ENCODE results near the gene KIAA1217.
A peak's percentile ranks its signal among the peaks of the same experiment; 100 is the strongest.

- TF ChIP-seq CTCF (IDR thresholded peaks at IDR 0.05) (peak; percentile 37; the same call in 1 of the 2 replicates), FOXP4 (CRISPR knock-in tag; IDR thresholded peaks at IDR 0.05) (no peak; the same call in 1 of the 2 replicates), FOXK1 (CRISPR knock-in tag; IDR thresholded peaks at IDR 0.05) (no peak), E2F4 (CRISPR knock-in tag; IDR thresholded peaks at IDR 0.05; ENCODE audit: borderline replicate concordance, low read depth) (no peak), JUN (CRISPR knock-in tag; IDR thresholded peaks at IDR 0.05) (no peak), NR1H2 (CRISPR knock-in tag; IDR thresholded peaks at IDR 0.05) (no peak), NFE2L1 (CRISPR knock-in tag; IDR thresholded peaks at IDR 0.05) (no peak), USF2 (CRISPR knock-in tag; IDR thresholded peaks at IDR 0.05) (no peak)
These were observed 174.8 kb downstream of the KIAA1217 start for GRCh38 chr10:24383681-24384106.
